ENCODE measurements around the gene ZNF618. TPM values are rescaled to one million over a fixed set of nuclear protein-coding genes. Genes with fewer than 3 reads are reported as not detected.

The ZNF618 gene
- total RNA-seq, 1 donor from 2014 or later, result 51.5 TPM

- peak; percentile 50 for TF ChIP-seq CTCF (conservative IDR thresholded peaks at IDR 0.05)
- Mint-ChIP-seq H3K4me1 (ENCODE audit: unreplicated experiment) (no peaks in the 10 kb centered on the region), H3K27ac (no peak overlapping the region), H3K4me3 (no peak overlapping the region), H3K36me3 (peaks cover 53% of the 10 kb centered on the region), H3K9me3 (no peaks in the 10 kb centered on the region), H3K27me3 (no peaks in the 10 kb centered on the region)
- DNase-seq (ENCODE audit: extremely low spot score, unreplicated experiment), result peak; percentile 59
Observed at GRCh38 chr9:114047717-114048116, 171.6 kb downstream of the ZNF618 start.

- peak; percentile 32 for DNase-seq (ENCODE audit: extremely low spot score, unreplicated experiment)
Observed at GRCh38 chr9:114048533-114049415, 172.7 kb downstream of the ZNF618 start.

GRCh38 chr9:114049441-114050225 lies 173.5 kb downstream of the ZNF618 start:
- no peaks in the 10 kb centered on the region for H3K9me3 Mint-ChIP-seq
- H3K4me3 Mint-ChIP-seq, result no peak overlapping the region
- H3K27ac Mint-ChIP-seq, result no peak overlapping the region
- peaks cover 40% of the 10 kb centered on the region for H3K36me3 Mint-ChIP-seq
- no peaks in the 10 kb centered on the region for H3K27me3 Mint-ChIP-seq
- H3K4me1 Mint-ChIP-seq (ENCODE audit: unreplicated experiment), result no peaks in the 10 kb centered on the region
- DNase-seq (ENCODE audit: extremely low spot score, unreplicated experiment), result peak; percentile 62
- no peak for TF ChIP-seq CTCF (conservative IDR thresholded peaks at IDR 0.05)

More at GRCh38 chr9:114048533-114049415, 172.7 kb downstream of the ZNF618 start:
- Mint-ChIP-seq H3K4me1 (ENCODE audit: unreplicated experiment) (no peaks in the 10 kb centered on the region), H3K27ac (no peak overlapping the region), H3K4me3 (no peak overlapping the region), H3K27me3 (no peaks in the 10 kb centered on the region), H3K36me3 (peaks cover 48% of the 10 kb centered on the region), H3K9me3 (no peaks in the 10 kb centered on the region)
- TF ChIP-seq CTCF (conservative IDR thresholded peaks at IDR 0.05), result no peak

- no peak overlapping the region for H3K27ac Mint-ChIP-seq
- peak; percentile 20 for DNase-seq (ENCODE audit: extremely low spot score, unreplicated experiment)
- no peaks in the 10 kb centered on the region for H3K4me1 Mint-ChIP-seq (ENCODE audit: unreplicated experiment)
- peaks cover 37% of the 10 kb centered on the region for H3K36me3 Mint-ChIP-seq
- H3K9me3 Mint-ChIP-seq, result no peaks in the 10 kb centered on the region
- no peak overlapping the region for H3K4me3 Mint-ChIP-seq
- no peak for TF ChIP-seq CTCF (conservative IDR thresholded peaks at IDR 0.05)
- H3K27me3 Mint-ChIP-seq, result no peaks in the 10 kb centered on the region
Observed at GRCh38 chr9:114050226-114050568, 174.1 kb downstream of the ZNF618 start.

GRCh38 chr9:114050646-114051045 lies 174.5 kb downstream of the ZNF618 start:
- Mint-ChIP-seq H3K27me3 (no peaks in the 10 kb centered on the region), H3K27ac (no peak overlapping the region), H3K4me1 (ENCODE audit: unreplicated experiment) (no peaks in the 10 kb centered on the region), H3K9me3 (no peaks in the 10 kb centered on the region), H3K4me3 (no peak overlapping the region), H3K36me3 (peaks cover 34% of the 10 kb centered on the region)
- DNase-seq (ENCODE audit: extremely low spot score, unreplicated experiment), result peak; percentile 51
- TF ChIP-seq CTCF (conservative IDR thresholded peaks at IDR 0.05), result no peak

Data from type B pancreatic cell (in vitro differentiated cells).